Measurements from ENCODE around the gene BAIAP2L2.

GRCh38 chr22:38155703-38156102 is 45.2 kb upstream of the BAIAP2L2 start:
- TF ChIP-seq BHLHE40 (IDR thresholded peaks at IDR 0.05; ENCODE audit: low read depth, low read length): no peak
- no peak for TF ChIP-seq CTCF (conservative IDR thresholded peaks at IDR 0.05; ENCODE audit: low read depth, low read length)
- no peak for TF ChIP-seq POLR2A (IDR thresholded peaks at IDR 0.05; ENCODE audit: low read depth, low read length)
- no peak for TF ChIP-seq MAZ (IDR thresholded peaks at IDR 0.05; ENCODE audit: borderline replicate concordance, low read depth, low read length)
- TF ChIP-seq RAD21 (IDR thresholded peaks at IDR 0.05; ENCODE audit: low read length): no peak
- TF ChIP-seq CEBPB (IDR thresholded peaks at IDR 0.05; ENCODE audit: low read depth, low read length): no peak
- no peak for TF ChIP-seq RCOR1 (IDR thresholded peaks at IDR 0.05; ENCODE audit: insufficient replicate concordance, low read length)
- TF ChIP-seq FOS (IDR thresholded peaks at IDR 0.05; ENCODE audit: low read depth, low read length): no peak
- TF ChIP-seq MXI1 (IDR thresholded peaks at IDR 0.05; ENCODE audit: borderline replicate concordance, low read depth, low read length): no peak
- no peak for TF ChIP-seq CHD1 (IDR thresholded peaks at IDR 0.05; ENCODE audit: low read depth, low read length)
- TF ChIP-seq RFX5 (IDR thresholded peaks at IDR 0.05; ENCODE audit: low read depth, low read length): no peak

Data from IMR-90 (cell line).